ENCODE data around the gene CCDC178.
A peak's percentile ranks its signal among the peaks of the same experiment; 100 is the strongest.

Gene CCDC178

DNA sequence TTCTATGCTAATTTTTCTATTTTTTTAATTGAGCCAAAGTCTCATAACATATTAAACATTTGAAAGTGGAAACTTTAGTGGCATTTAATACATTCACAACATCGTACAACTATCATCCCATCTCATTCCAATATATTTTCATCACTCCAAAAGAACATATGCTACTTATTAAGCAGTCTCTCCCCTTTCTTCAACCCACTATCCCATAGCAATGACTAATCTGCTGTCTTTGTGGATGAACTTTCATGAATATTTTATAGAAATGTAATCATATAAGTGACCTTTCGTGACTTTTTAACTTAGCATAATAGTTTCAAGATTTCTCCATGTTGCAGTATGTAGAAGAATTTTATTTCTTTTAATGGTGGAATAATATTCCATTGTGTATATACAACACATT, 90.3 kb downstream of the CCDC178 start:
- TF ChIP-seq FOXM1 (IDR thresholded peaks at IDR 0.05; ENCODE audit: borderline replicate concordance, low read depth) (no peak), TCF12 (IDR thresholded peaks at IDR 0.05; ENCODE audit: low read depth) (no peak), CREB1 (IDR thresholded peaks at IDR 0.05; ENCODE audit: low read depth) (no peak), ZBTB7A (IDR thresholded peaks at IDR 0.05; ENCODE audit: low read depth) (no peak), MAX (IDR thresholded peaks at IDR 0.05) (no peak), TAF1 (IDR thresholded peaks at IDR 0.05; ENCODE audit: low read depth) (no peak), EP300 (IDR thresholded peaks at IDR 0.05; ENCODE audit: borderline replicate concordance) (no peak), TEAD4 (IDR thresholded peaks at IDR 0.05) (no peak), NFIC (IDR thresholded peaks at IDR 0.05) (no peak)

GRCh38 chr18:33334781-33335180, 105.7 kb downstream of the CCDC178 start:
- TF ChIP-seq, protein P1, sequence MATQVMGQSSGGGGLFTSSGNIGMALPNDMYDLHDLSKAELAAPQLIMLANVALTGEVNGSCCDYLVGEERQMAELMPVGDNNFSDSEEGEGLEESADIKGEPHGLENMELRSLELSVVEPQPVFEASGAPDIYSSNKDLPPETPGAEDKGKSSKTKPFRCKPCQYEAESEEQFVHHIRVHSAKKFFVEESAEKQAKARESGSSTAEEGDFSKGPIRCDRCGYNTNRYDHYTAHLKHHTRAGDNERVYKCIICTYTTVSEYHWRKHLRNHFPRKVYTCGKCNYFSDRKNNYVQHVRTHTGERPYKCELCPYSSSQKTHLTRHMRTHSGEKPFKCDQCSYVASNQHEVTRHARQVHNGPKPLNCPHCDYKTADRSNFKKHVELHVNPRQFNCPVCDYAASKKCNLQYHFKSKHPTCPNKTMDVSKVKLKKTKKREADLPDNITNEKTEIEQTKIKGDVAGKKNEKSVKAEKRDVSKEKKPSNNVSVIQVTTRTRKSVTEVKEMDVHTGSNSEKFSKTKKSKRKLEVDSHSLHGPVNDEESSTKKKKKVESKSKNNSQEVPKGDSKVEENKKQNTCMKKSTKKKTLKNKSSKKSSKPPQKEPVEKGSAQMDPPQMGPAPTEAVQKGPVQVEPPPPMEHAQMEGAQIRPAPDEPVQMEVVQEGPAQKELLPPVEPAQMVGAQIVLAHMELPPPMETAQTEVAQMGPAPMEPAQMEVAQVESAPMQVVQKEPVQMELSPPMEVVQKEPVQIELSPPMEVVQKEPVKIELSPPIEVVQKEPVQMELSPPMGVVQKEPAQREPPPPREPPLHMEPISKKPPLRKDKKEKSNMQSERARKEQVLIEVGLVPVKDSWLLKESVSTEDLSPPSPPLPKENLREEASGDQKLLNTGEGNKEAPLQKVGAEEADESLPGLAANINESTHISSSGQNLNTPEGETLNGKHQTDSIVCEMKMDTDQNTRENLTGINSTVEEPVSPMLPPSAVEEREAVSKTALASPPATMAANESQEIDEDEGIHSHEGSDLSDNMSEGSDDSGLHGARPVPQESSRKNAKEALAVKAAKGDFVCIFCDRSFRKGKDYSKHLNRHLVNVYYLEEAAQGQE (IDR thresholded peaks at IDR 0.05; ENCODE audit: low read depth), result no peak
- TF ChIP-seq YY1 (IDR thresholded peaks at IDR 0.05; ENCODE audit: low read depth) (no peak), TAF1 (IDR thresholded peaks at IDR 0.05; ENCODE audit: low read depth) (no peak), ZBTB7A (IDR thresholded peaks at IDR 0.05; ENCODE audit: low read depth) (no peak), EP300 (IDR thresholded peaks at IDR 0.05; ENCODE audit: borderline replicate concordance) (no peak), MAX (IDR thresholded peaks at IDR 0.05) (no peak), USF1 (IDR thresholded peaks at IDR 0.05) (no peak), FOXM1 (IDR thresholded peaks at IDR 0.05; ENCODE audit: borderline replicate concordance, low read depth) (no peak), TEAD4 (IDR thresholded peaks at IDR 0.05) (no peak), CEBPB (IDR thresholded peaks at IDR 0.05) (no peak), EGR1 (IDR thresholded peaks at IDR 0.05) (no peak), TCF12 (IDR thresholded peaks at IDR 0.05; ENCODE audit: low read depth) (no peak), RAD21 (IDR thresholded peaks at IDR 0.05; ENCODE audit: low read depth) (no peak), NFIC (IDR thresholded peaks at IDR 0.05) (no peak), CREB1 (IDR thresholded peaks at IDR 0.05; ENCODE audit: low read depth) (no peak)

- TF ChIP-seq USF1 (IDR thresholded peaks at IDR 0.05), result no peak
- no peak for TF ChIP-seq TAF1 (IDR thresholded peaks at IDR 0.05; ENCODE audit: low read depth)
- TF ChIP-seq FOXM1 (IDR thresholded peaks at IDR 0.05; ENCODE audit: borderline replicate concordance, low read depth), result no peak
- TF ChIP-seq ZBTB7A (IDR thresholded peaks at IDR 0.05; ENCODE audit: low read depth), result no peak
- no peak for TF ChIP-seq CREB1 (IDR thresholded peaks at IDR 0.05; ENCODE audit: low read depth)
- no peak for TF ChIP-seq TCF12 (IDR thresholded peaks at IDR 0.05; ENCODE audit: low read depth)
- TF ChIP-seq NFIC (IDR thresholded peaks at IDR 0.05), result no peak
- no peak for TF ChIP-seq MAX (IDR thresholded peaks at IDR 0.05)
- no peak for TF ChIP-seq YY1 (IDR thresholded peaks at IDR 0.05; ENCODE audit: low read depth)
These were observed 109.8 kb downstream of the CCDC178 start for GRCh38 chr18:33330711-33331110.

DNA sequence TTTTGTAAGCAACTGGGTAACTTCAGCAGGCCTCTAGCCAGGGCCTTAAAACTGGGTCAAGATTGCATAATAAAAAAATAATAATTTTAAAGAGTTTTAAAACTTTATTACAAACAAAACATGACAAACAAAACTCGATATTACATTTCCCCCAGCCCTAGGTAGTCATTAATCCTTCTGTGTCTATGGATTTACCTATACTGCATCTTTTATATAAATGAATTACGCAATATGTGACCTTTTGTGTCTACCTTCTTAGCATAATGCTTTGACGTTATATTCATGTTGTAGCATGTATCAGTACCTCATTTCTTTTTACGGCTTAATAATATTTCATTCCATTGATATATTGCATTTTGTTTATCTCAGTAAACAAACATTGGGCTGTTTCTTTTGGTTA, 113.5 kb downstream of the CCDC178 start:
- TF ChIP-seq MAX (IDR thresholded peaks at IDR 0.05) (no peak), FOXM1 (IDR thresholded peaks at IDR 0.05; ENCODE audit: borderline replicate concordance, low read depth) (no peak), ZBTB7A (IDR thresholded peaks at IDR 0.05; ENCODE audit: low read depth) (no peak), CEBPB (IDR thresholded peaks at IDR 0.05) (peak; percentile 67), EP300 (IDR thresholded peaks at IDR 0.05; ENCODE audit: borderline replicate concordance) (no peak)

- TF ChIP-seq YY1 (IDR thresholded peaks at IDR 0.05; ENCODE audit: low read depth), result no peak
- TF ChIP-seq RAD21 (IDR thresholded peaks at IDR 0.05; ENCODE audit: low read depth), result no peak
- TF ChIP-seq EGR1 (IDR thresholded peaks at IDR 0.05), result no peak
- no peak for TF ChIP-seq USF1 (IDR thresholded peaks at IDR 0.05)
- no peak for TF ChIP-seq TCF12 (IDR thresholded peaks at IDR 0.05; ENCODE audit: low read depth)
- TF ChIP-seq NFIC (IDR thresholded peaks at IDR 0.05), result no peak
- TF ChIP-seq TEAD4 (IDR thresholded peaks at IDR 0.05), result no peak
- TF ChIP-seq EP300 (IDR thresholded peaks at IDR 0.05; ENCODE audit: borderline replicate concordance), result no peak
- no peak for TF ChIP-seq CEBPB (IDR thresholded peaks at IDR 0.05)
- no peak for TF ChIP-seq ZBTB7A (IDR thresholded peaks at IDR 0.05; ENCODE audit: low read depth)
- no peak for TF ChIP-seq FOXM1 (IDR thresholded peaks at IDR 0.05; ENCODE audit: borderline replicate concordance, low read depth)
- no peak for TF ChIP-seq TAF1 (IDR thresholded peaks at IDR 0.05; ENCODE audit: low read depth)
- TF ChIP-seq, protein P1 (IDR thresholded peaks at IDR 0.05; ENCODE audit: low read depth), result no peak
- TF ChIP-seq MAX (IDR thresholded peaks at IDR 0.05), result no peak
- TF ChIP-seq CREB1 (IDR thresholded peaks at IDR 0.05; ENCODE audit: low read depth), result no peak
These were observed 122.9 kb downstream of the CCDC178 start for GRCh38 chr18:33317640-33318039.
